ENCODE measurements around the gene ZFP64. TPM values are rescaled to one million over a fixed set of nuclear protein-coding genes. Genes with fewer than 3 reads are reported as not detected.

Gene ZFP64
- total RNA-seq, 1 donor from 2014 or later = 23.6 TPM

GRCh38 chr20:52152416-52152815, 39.2 kb downstream of the ZFP64 start:
- H3K9me3 Mint-ChIP-seq = peaks cover 12% of the 10 kb centered on the region
- TF ChIP-seq, protein P1, sequence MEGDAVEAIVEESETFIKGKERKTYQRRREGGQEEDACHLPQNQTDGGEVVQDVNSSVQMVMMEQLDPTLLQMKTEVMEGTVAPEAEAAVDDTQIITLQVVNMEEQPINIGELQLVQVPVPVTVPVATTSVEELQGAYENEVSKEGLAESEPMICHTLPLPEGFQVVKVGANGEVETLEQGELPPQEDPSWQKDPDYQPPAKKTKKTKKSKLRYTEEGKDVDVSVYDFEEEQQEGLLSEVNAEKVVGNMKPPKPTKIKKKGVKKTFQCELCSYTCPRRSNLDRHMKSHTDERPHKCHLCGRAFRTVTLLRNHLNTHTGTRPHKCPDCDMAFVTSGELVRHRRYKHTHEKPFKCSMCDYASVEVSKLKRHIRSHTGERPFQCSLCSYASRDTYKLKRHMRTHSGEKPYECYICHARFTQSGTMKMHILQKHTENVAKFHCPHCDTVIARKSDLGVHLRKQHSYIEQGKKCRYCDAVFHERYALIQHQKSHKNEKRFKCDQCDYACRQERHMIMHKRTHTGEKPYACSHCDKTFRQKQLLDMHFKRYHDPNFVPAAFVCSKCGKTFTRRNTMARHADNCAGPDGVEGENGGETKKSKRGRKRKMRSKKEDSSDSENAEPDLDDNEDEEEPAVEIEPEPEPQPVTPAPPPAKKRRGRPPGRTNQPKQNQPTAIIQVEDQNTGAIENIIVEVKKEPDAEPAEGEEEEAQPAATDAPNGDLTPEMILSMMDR (IDR thresholded peaks at IDR 0.05; ENCODE audit: unreplicated experiment) = no peak
- no peak overlapping the region for H3K4me3 Mint-ChIP-seq
- no peaks in the 10 kb centered on the region for H3K4me1 Mint-ChIP-seq
- no peak overlapping the region for H3K27ac Mint-ChIP-seq
- DNase-seq (ENCODE audit: low spot score in 2 of 2, unreplicated experiment in 2 of 2) = no peak
- peaks cover 35% of the 10 kb centered on the region for H3K36me3 Mint-ChIP-seq
- H3K27me3 Mint-ChIP-seq (ENCODE audit: low read depth) = no peaks in the 10 kb centered on the region

DNA sequence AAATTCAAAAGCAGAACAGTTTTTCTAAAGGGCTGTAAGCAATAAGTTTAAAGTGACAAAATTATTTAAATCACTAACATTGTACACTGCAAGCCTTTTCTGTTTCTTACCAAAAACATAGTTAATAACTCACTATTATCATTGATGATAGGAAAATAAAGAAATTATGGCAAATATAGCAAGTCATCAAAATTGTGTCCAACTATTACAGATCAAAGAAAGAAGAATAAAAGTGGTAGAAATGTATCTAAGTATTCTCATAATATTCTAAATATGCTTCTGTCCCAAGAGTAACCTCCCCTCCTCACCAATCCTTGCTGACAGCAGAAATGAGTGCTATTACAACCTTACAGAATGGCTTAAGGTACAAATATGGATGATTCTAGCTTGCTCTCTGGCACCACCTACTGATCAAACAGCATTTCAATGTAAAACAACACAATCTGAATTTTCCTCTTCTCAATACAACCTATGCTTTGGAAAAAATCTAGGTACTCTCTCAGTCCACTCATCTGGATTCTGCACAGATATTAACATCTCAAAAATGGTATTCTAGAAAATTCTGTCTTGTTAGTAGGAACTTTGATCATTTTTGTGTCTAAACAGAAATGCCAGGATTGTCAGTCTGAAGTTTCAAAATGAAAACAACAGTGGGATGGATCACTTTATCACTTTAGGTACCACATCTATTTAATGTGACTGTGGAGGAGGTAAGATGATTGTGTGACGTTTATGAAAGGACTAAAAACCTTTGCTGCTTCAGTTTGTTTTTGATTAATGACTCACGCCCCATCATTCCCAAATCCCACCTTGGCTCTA, 40.9 kb downstream of the ZFP64 start:
- Mint-ChIP-seq H3K4me3 (no peak overlapping the region), H3K4me1 (no peaks in the 10 kb centered on the region), H3K36me3 (peaks cover 17% of the 10 kb centered on the region), H3K9me3 (no peaks in the 10 kb centered on the region), H3K27ac (no peak overlapping the region), H3K27me3 (ENCODE audit: low read depth) (no peaks in the 10 kb centered on the region)
- no peak for DNase-seq (ENCODE audit: low spot score in 2 of 2, unreplicated experiment in 2 of 2)
- TF ChIP-seq, protein P1 (IDR thresholded peaks at IDR 0.05; ENCODE audit: unreplicated experiment) = peak; percentile 63

DNA sequence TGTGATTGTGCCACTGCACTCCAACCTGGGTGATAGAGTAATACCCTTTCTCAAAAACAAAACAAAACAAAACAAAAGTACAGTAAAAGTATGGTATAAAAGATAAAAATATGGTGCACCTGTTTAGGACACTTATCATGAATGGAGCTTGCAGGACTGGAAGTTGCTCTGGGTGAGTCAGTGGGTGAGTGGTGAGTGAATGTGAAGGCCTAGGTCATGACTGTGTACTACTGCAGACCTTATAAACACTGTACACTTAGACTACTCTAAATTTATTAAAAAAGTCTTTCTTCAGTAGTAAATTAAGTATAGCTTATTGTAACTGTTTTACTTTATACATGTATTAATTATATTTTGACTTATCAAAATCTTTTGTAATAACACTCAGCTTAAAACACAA, 46.0 kb downstream of the ZFP64 start:
- peaks cover 12% of the 10 kb centered on the region for H3K9me3 Mint-ChIP-seq
- H3K36me3 Mint-ChIP-seq = peaks cover 10% of the 10 kb centered on the region
- DNase-seq (ENCODE audit: low spot score in 2 of 2, unreplicated experiment in 2 of 2) = no peak
- no peaks in the 10 kb centered on the region for H3K4me1 Mint-ChIP-seq
- no peaks in the 10 kb centered on the region for H3K27me3 Mint-ChIP-seq (ENCODE audit: low read depth)
- no peak overlapping the region for H3K4me3 Mint-ChIP-seq
- no peak overlapping the region for H3K27ac Mint-ChIP-seq
- TF ChIP-seq, protein P1 (IDR thresholded peaks at IDR 0.05; ENCODE audit: unreplicated experiment) = no peak

DNA sequence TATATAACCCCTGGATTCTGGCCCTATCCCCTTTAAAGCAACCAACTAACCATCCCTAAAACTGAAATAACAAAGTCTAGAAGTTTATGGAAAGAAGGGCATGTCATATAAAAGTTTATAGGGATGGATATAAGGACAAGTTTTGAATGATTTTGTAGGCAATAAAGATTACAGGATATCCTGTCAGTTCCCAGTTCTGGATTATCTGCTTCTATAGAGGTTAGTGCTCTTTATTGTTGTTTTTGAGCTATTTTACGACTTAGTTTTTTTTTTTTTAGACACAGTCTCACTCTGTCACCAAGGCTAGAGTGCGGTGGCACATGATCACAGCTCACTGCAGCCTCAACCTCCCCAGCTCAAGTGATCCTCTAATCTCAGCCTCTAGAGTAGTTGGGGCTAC, 48.3 kb downstream of the ZFP64 start:
- H3K4me3 Mint-ChIP-seq = no peak overlapping the region

GRCh38 chr20:52142757-52143156, 48.8 kb downstream of the ZFP64 start:
- Mint-ChIP-seq H3K9me3 (peaks cover 20% of the 10 kb centered on the region), H3K27me3 (ENCODE audit: low read depth) (no peaks in the 10 kb centered on the region), H3K36me3 (peaks cover 13% of the 10 kb centered on the region)

More for the DNA sequence above, 48.3 kb downstream of the ZFP64 start:
- Mint-ChIP-seq H3K4me1 (no peaks in the 10 kb centered on the region), H3K27ac (no peak overlapping the region), H3K27me3 (ENCODE audit: low read depth) (no peaks in the 10 kb centered on the region), H3K36me3 (peaks cover 13% of the 10 kb centered on the region), H3K9me3 (peaks cover 20% of the 10 kb centered on the region)
- TF ChIP-seq, protein P1 (IDR thresholded peaks at IDR 0.05; ENCODE audit: unreplicated experiment) = no peak
- no peak for DNase-seq (ENCODE audit: low spot score in 2 of 2, unreplicated experiment in 2 of 2)

More at GRCh38 chr20:52142757-52143156, 48.8 kb downstream of the ZFP64 start:
- no peak overlapping the region for H3K4me3 Mint-ChIP-seq
- no peaks in the 10 kb centered on the region for H3K4me1 Mint-ChIP-seq
- no peak for DNase-seq (ENCODE audit: low spot score in 2 of 2, unreplicated experiment in 2 of 2)
- TF ChIP-seq, protein P1 (IDR thresholded peaks at IDR 0.05; ENCODE audit: unreplicated experiment) = no peak
- H3K27ac Mint-ChIP-seq = no peak overlapping the region
